Chondrocyte (in vitro differentiated cells): ENCODE results near the gene PDCD5. TPM values are rescaled to one million over a fixed set of nuclear protein-coding genes. Genes with fewer than 3 reads are reported as not detected.

Source experiments
- DNase-seq: peaks from one replicate; pipeline ENCODE4 v3.0.0; 2021; ENCODE audit warnings: mixed read lengths, low spot score
- H3K27ac Mint-ChIP-seq: one replicate; pipeline ENCODE4 v1.8.0; 2021; ENCODE audit warnings: mild to moderate bottlenecking, moderate library complexity, mixed read lengths; ENCODE audit not compliant: unreplicated experiment
- H3K27me3 Mint-ChIP-seq: 2 replicates; pipeline ENCODE4 v1.8.0; 2021; ENCODE audit warnings: low read depth, mixed read lengths
- H3K36me3 Mint-ChIP-seq: 2 replicates; pipeline ENCODE4 v1.8.0; 2021; ENCODE audit warnings: low read depth, mixed read lengths
- H3K4me1 Mint-ChIP-seq: 2 replicates; pipeline ENCODE4 v1.8.0; 2021; ENCODE audit warnings: low read depth, mild to moderate bottlenecking, mixed read lengths
- H3K4me3 Mint-ChIP-seq: one replicate; pipeline ENCODE4 v1.8.0; 2021; ENCODE audit warnings: mild to moderate bottlenecking, moderate library complexity, mixed read lengths; ENCODE audit not compliant: unreplicated experiment
- H3K9me3 Mint-ChIP-seq: 2 replicates; pipeline ENCODE4 v1.8.0; 2021; ENCODE audit warnings: low read depth, mixed read lengths
- CTCF ChIP-seq: fragments of 200-600 bp; sonication (generic); IDR thresholded peaks from 2 replicates; pipeline ENCODE4 v1.5.0; 2021; ENCODE audit warnings: antibody characterized with exemption, mild to moderate bottlenecking, moderate library complexity
- total RNA-seq: library from RNA; stranded (reverse); gene quantifications from 3 replicates; pipeline ENCODE4 v1.2.1, GENCODE V29; 2021

PDCD5 gene
- total RNA-seq, 1 donor from 2014 or later: 108 TPM

- no peaks in the 10 kb centered on the region for H3K36me3 Mint-ChIP-seq
- no peaks in the 10 kb centered on the region for H3K4me1 Mint-ChIP-seq
- no peak for TF ChIP-seq CTCF
- H3K4me3 Mint-ChIP-seq: no peak overlapping the region
- no peak overlapping the region for H3K27ac Mint-ChIP-seq
- H3K27me3 Mint-ChIP-seq: peaks cover 7% of the 10 kb centered on the region
- H3K9me3 Mint-ChIP-seq: no peaks in the 10 kb centered on the region
- DNase-seq: no peak
These were observed 38.4 kb upstream of the PDCD5 start for GRCh38 chr19:32542477-32543108.

GRCh38 chr19:32543115-32543900, 37.7 kb upstream of the PDCD5 start:
- no peaks in the 10 kb centered on the region for H3K4me1 Mint-ChIP-seq
- peaks cover 7% of the 10 kb centered on the region for H3K27me3 Mint-ChIP-seq
- no peak overlapping the region for H3K4me3 Mint-ChIP-seq
- no peak for DNase-seq
- no peaks in the 10 kb centered on the region for H3K36me3 Mint-ChIP-seq
- TF ChIP-seq CTCF: no peak
- H3K27ac Mint-ChIP-seq: no peak overlapping the region
- no peaks in the 10 kb centered on the region for H3K9me3 Mint-ChIP-seq

- H3K4me1 Mint-ChIP-seq: no peaks in the 10 kb centered on the region
- peaks cover 7% of the 10 kb centered on the region for H3K27me3 Mint-ChIP-seq
- no peaks in the 10 kb centered on the region for H3K36me3 Mint-ChIP-seq
- no peak overlapping the region for H3K4me3 Mint-ChIP-seq
- no peak for DNase-seq
- no peak overlapping the region for H3K27ac Mint-ChIP-seq
- TF ChIP-seq CTCF: no peak
- H3K9me3 Mint-ChIP-seq: no peaks in the 10 kb centered on the region
These were observed 36.1 kb upstream of the PDCD5 start for GRCh38 chr19:32544917-32545316.

- Mint-ChIP-seq H3K4me1 (no peaks in the 10 kb centered on the region), H3K27me3 (no peaks in the 10 kb centered on the region), H3K9me3 (no peaks in the 10 kb centered on the region), H3K4me3 (no peak overlapping the region), H3K27ac (no peak overlapping the region), H3K36me3 (no peaks in the 10 kb centered on the region)
- no peak for DNase-seq
- no peak for TF ChIP-seq CTCF
These were observed 30.3 kb upstream of the PDCD5 start for GRCh38 chr19:32550666-32551065.

GRCh38 chr19:32555786-32556185, 25.2 kb upstream of the PDCD5 start:
- Mint-ChIP-seq H3K4me3 (no peak overlapping the region), H3K27ac (no peak overlapping the region), H3K27me3 (peaks cover 17% of the 10 kb centered on the region), H3K36me3 (no peaks in the 10 kb centered on the region), H3K4me1 (no peaks in the 10 kb centered on the region), H3K9me3 (no peaks in the 10 kb centered on the region)
- DNase-seq: no peak
- TF ChIP-seq CTCF: no peak
